GM18519 (cell line): ENCODE data around the gene ERGIC1.
"Not testable (repeated sequence)": the region's sequence is repeated elsewhere in the genome, so short reads cannot be mapped to it uniquely, and the experiment has no call there.

ENCODE experiments used
- ATAC-seq: cut with Tn5 transposase; IDR thresholded peaks from one replicate; pipeline ENCODE4 v1.9.1; 2021; ENCODE audit warnings: mild to moderate bottlenecking, moderate library complexity; ENCODE audit not compliant: unreplicated experiment, low FRiP score

The ERGIC1 gene

GRCh38 chr5:172897067-172897466 lies 63.0 kb downstream of the ERGIC1 start:
- ATAC-seq: not testable (repeated sequence)

- ATAC-seq: no peak
These were observed 63.6 kb downstream of the ERGIC1 start for GRCh38 chr5:172897481-172898217.

- no peak for ATAC-seq
These were observed 64.3 kb downstream of the ERGIC1 start for GRCh38 chr5:172898218-172898842.

GRCh38 chr5:172898843-172899369 lies 64.9 kb downstream of the ERGIC1 start:
- ATAC-seq: no peak

GRCh38 chr5:172899436-172899835 lies 65.4 kb downstream of the ERGIC1 start:
- ATAC-seq: no peak

- no peak for ATAC-seq
These were observed 67.1 kb downstream of the ERGIC1 start for GRCh38 chr5:172901012-172901780.

- no peak for ATAC-seq
These were observed 67.9 kb downstream of the ERGIC1 start for GRCh38 chr5:172901788-172902496.

- ATAC-seq: no peak
These were observed 68.7 kb downstream of the ERGIC1 start for GRCh38 chr5:172902497-172903472.

GRCh38 chr5:172903790-172904189 lies 69.7 kb downstream of the ERGIC1 start:
- ATAC-seq: no peak

- ATAC-seq: no peak
These were observed 70.2 kb downstream of the ERGIC1 start for GRCh38 chr5:172904312-172904642.

- ATAC-seq: no peak
These were observed 70.7 kb downstream of the ERGIC1 start for GRCh38 chr5:172904643-172905345.

GRCh38 chr5:172905346-172906140 lies 71.5 kb downstream of the ERGIC1 start:
- no peak for ATAC-seq

- no peak for ATAC-seq
These were observed 72.4 kb downstream of the ERGIC1 start for GRCh38 chr5:172906436-172906835.

GRCh38 chr5:172906888-172907287 lies 72.8 kb downstream of the ERGIC1 start:
- no peak for ATAC-seq

GRCh38 chr5:172907657-172908056 lies 73.6 kb downstream of the ERGIC1 start:
- ATAC-seq: no peak

GRCh38 chr5:172908662-172909061 lies 74.6 kb downstream of the ERGIC1 start:
- ATAC-seq: no peak

- no peak for ATAC-seq
These were observed 76.0 kb downstream of the ERGIC1 start for GRCh38 chr5:172909931-172910502.
